K562 (cell line): Measurements from ENCODE around the gene FGG. TPM values are rescaled to one million over a fixed set of nuclear protein-coding genes. Genes with fewer than 3 reads are reported as not detected.

Experiments
- ATAC-seq: fragments of 200-7000 bp; cut with Tn5 transposase; 3 replicates; pipeline ENCODE4 v1.9.1; 2020; ENCODE audit warnings: moderate library complexity
- BruUV-seq: library from RNA; stranded (reverse); fragments of 400-500 nt; replicated peaks from 2 replicates; lab custom pipeline; 2021; lab: Mats Ljungman, UMichigan
- CTCF ChIA-PET: fragments of 300-600 bp; formaldehyde crosslinking; extraction: SDS; loops from one replicate; lab custom pipeline; 2021; ENCODE audit warnings: low intra/inter-chr PET ratio; lab: Yijun Ruan, JAX
- POLR2A ChIA-PET: fragments of 300-600, 350-650 bp; sonication (Branson Sonifier 250); formaldehyde crosslinking; extraction: SDS; loops from one replicate; lab custom pipeline; 2021; ENCODE audit warnings: antibody characterized with exemption, inconsistent platforms; lab: Yijun Ruan, JAX
- DNase-seq, 4 experiments: peaks; one replicate each; pipeline versions ENCODE4 v3.0.0 to v3.0.0-alpha.2; 2011 to 2018; ENCODE audit warnings: low spot score in 3 of 4, mixed read lengths in 3 of 4; ENCODE audit errors: extremely low read depth in 1 of 4
- FAIRE-seq: peaks from 2 replicates; lab custom pipeline; 2011; peaks lifted over from hg19 to GRCh38; lab: Jason Lieb, UNC
- H2AFZ ChIP-seq: 2 replicates; pipeline ENCODE4 v1.6.0; 2011; ENCODE audit warnings: low read depth, low read length, control low read depth, inconsistent platforms
- H3K27ac ChIP-seq: fragments of 200-600 bp; 3 replicates; pipeline ENCODE4 v1.8.0; 2011; ENCODE audit warnings: low read depth, mild to moderate bottlenecking, control low read depth, inconsistent platforms, low read length, moderate library complexity, mixed read lengths; ENCODE audit errors: extremely low read depth
- H3K27me3 ChIP-seq, 2 experiments: fragments of 300-600 bp in 1 of 2; 2 replicates in 1 of 2; 3 replicates in 1 of 2; pipeline versions ENCODE4 v1.6.0 to v1.8.0; 2011; ENCODE audit warnings: inconsistent platforms in 2 of 2, low read length in 2 of 2, mild to moderate bottlenecking in 1 of 2, mixed read lengths in 1 of 2, moderate library complexity in 1 of 2; ENCODE audit not compliant: control insufficient read depth in 2 of 2, insufficient read depth in 2 of 2
- H3K36me3 ChIP-seq: fragments of 300-600 bp; 3 replicates; pipeline ENCODE4 v1.8.0; 2011; ENCODE audit warnings: mild to moderate bottlenecking, low read length, inconsistent platforms; ENCODE audit not compliant: control insufficient read depth, insufficient read depth
- H3K4me1 ChIP-seq, 2 experiments: fragments of 200-600 bp in 1 of 2; replicated peaks in 1 of 2; 2 replicates in 1 of 2; 3 replicates in 1 of 2; pipeline versions ENCODE4 v1.5.1 to v1.8.0; 2011; ENCODE audit warnings: inconsistent platforms in 2 of 2, low read length in 2 of 2, mild to moderate bottlenecking in 1 of 2, mixed read lengths in 1 of 2, moderate library complexity in 1 of 2; ENCODE audit not compliant: control insufficient read depth in 2 of 2, insufficient read depth in 2 of 2
- H3K4me2 ChIP-seq: 2 replicates; pipeline ENCODE4 v1.6.1; 2011; ENCODE audit warnings: low read length, control low read depth, inconsistent platforms, mixed read lengths; ENCODE audit not compliant: insufficient read depth
- H3K4me3 ChIP-seq: fragments of 200-600 bp; sonication (generic), shearing (Covaris generic); 2 replicates; pipeline ENCODE4 v1.5.1; 2016; ENCODE audit warnings: control low read depth, inconsistent platforms
- H3K79me2 ChIP-seq: fragments of 200-600 bp; 3 replicates; pipeline ENCODE4 v1.8.0; 2011; ENCODE audit warnings: low read length, inconsistent platforms; ENCODE audit not compliant: control insufficient read depth, insufficient read depth
- H3K9ac ChIP-seq, 2 experiments: 2 replicates each; pipeline versions ENCODE4 v1.6.0 to v1.6.1; 2011; ENCODE audit warnings: low read depth in 2 of 2, low read length in 2 of 2, control low read depth in 1 of 2, inconsistent platforms in 1 of 2, mild to moderate bottlenecking in 1 of 2, mixed read lengths in 1 of 2; ENCODE audit not compliant: insufficient read depth in 1 of 2
- H3K9me1 ChIP-seq: one replicate; pipeline ENCODE4 v1.6.0; 2011; ENCODE audit warnings: inconsistent platforms, mild to moderate bottlenecking, low read length, moderate library complexity; ENCODE audit not compliant: control insufficient read depth, insufficient read depth
- H3K9me3 ChIP-seq: replicated peaks from 2 replicates; pipeline ENCODE4 v1.5.1; 2011; ENCODE audit warnings: low read depth, low read length, inconsistent platforms; ENCODE audit not compliant: control insufficient read depth, insufficient read depth
- H4K20me1 ChIP-seq: replicated peaks from 2 replicates; pipeline ENCODE4 v1.6.1; 2011; ENCODE audit warnings: low read length, inconsistent platforms, mixed read lengths; ENCODE audit not compliant: control insufficient read depth, insufficient read depth
- CTCF ChIP-seq, 3 experiments: IDR thresholded peaks in 2 of 3; conservative IDR thresholded peaks in 1 of 3; 2 replicates each; pipeline ENCODE4 v1.5.1; 2011 to 2012; ENCODE audit warnings: low read length in 3 of 3, mild to moderate bottlenecking in 3 of 3, control low read depth in 2 of 3, improper control_type of control experiment in 1 of 3, inconsistent platforms in 1 of 3, low read depth in 1 of 3, mixed read lengths in 1 of 3, moderate library complexity in 1 of 3; ENCODE audit not compliant: insufficient read depth in 2 of 3
- DACH1 ChIP-seq: fragments of 450-650 bp; IDR thresholded peaks from 2 replicates; pipeline ENCODE4 v1.6.1; 2018; ENCODE audit not compliant: partially characterized antibody
- ESRRB ChIP-seq: fragments of 250-450 bp; sonication (Bioruptor Pico); IDR thresholded peaks from 2 replicates; pipeline ENCODE4 v1.5.0; 2020; ENCODE audit warnings: mild to moderate bottlenecking, moderate library complexity, borderline replicate concordance
- GABPB1 ChIP-seq: sonication (generic); formaldehyde crosslinking; IDR thresholded peaks from 2 replicates; pipeline ENCODE4 v1.8.0; 2022; ENCODE audit warnings: mild to moderate bottlenecking, missing genetic modification reagents
- NUFIP1 ChIP-seq: fragments of 450-650 bp; IDR thresholded peaks from 2 replicates; pipeline ENCODE4 v1.6.1; 2018; ENCODE audit not compliant: partially characterized antibody
- SAFB2 ChIP-seq: fragments of 200-400 bp; formaldehyde crosslinking; IDR thresholded peaks from 2 replicates; pipeline ENCODE4 v1.6.1; 2018; ENCODE audit warnings: borderline replicate concordance, low read length, low read depth, moderate library complexity; ENCODE audit not compliant: severe bottlenecking
- SNIP1 ChIP-seq: fragments of 450-650 bp; IDR thresholded peaks from 2 replicates; pipeline ENCODE4 v1.7.1; 2017; ENCODE audit warnings: low read depth, mild to moderate bottlenecking
- SREBF1 ChIP-seq: fragments of 150-350 bp; IDR thresholded peaks from 2 replicates; pipeline ENCODE4 v1.6.1; 2014; ENCODE audit warnings: antibody characterized with exemption, low read depth, low read length, borderline replicate concordance
- SREBF2 ChIP-seq: sonication (generic); formaldehyde crosslinking; IDR thresholded peaks from 2 replicates; pipeline ENCODE4 v1.4.0; 2020; ENCODE audit warnings: mild to moderate bottlenecking, missing genetic modification reagents
- TARDBP ChIP-seq: fragments of 450-650 bp; IDR thresholded peaks from 2 replicates; pipeline ENCODE4 v1.6.1; 2016
- ZBTB33 ChIP-seq: sonication (generic); formaldehyde crosslinking; IDR thresholded peaks from 2 replicates; pipeline ENCODE4 v1.8.1; 2023; ENCODE audit warnings: mild to moderate bottlenecking, missing genetic modification reagents
- ZNF384 ChIP-seq: IDR thresholded peaks from 2 replicates; pipeline ENCODE4 v1.6.1; 2012; ENCODE audit warnings: low read depth, low read length, improper control_type of control experiment
- WGBS: fragments of 100-300 bp; shearing (Covaris generic); methylation state at CpG from one replicate; pipeline ENCODE4 v1.1.6; 2016; ENCODE audit warnings: low coverage, mixed read lengths; ENCODE audit not compliant: insufficient coverage; ENCODE audit errors: missing lambda C conversion rate; 5-methylcytosine and 5-hydroxymethylcytosine counted together
- in situ Hi-C: fragments of 300-500 bp; cut with MboI; formaldehyde crosslinking; loops from 4 replicates; pipeline ENCODE4 v1.15.0; 2018; ENCODE audit warnings: inconsistent platforms, mixed read lengths
- intact Hi-C: fragments of 100-400 bp; cut with micrococcal nuclease; formaldehyde crosslinking; loops from 2 replicates; pipeline ENCODE4 v1.14.2; 2022
- polyA plus RNA-seq, 8 experiments: library from polyadenylated mRNA; depleted of rRNA in 4 of 8; stranded (reverse) in 5 of 8; unstranded in 3 of 8; fragments of >200 nt; fragmentation: Nextera tagmentation in 2 of 8; fragmentation: Illumina TruSeq in 1 of 8; extraction: Ambion mirVana in 2 of 8; extraction: Trizol in 1 of 8; gene quantifications; 2 replicates each; pipeline versions ENCODE4 v1.2.1 to v1.2.3, GENCODE V29; 2011 to 2014; ENCODE audit warnings: inconsistent platforms in 1 of 8, missing spikeins in 1 of 8
- total RNA-seq, 7 experiments: library from RNA; depleted of rRNA in 6 of 7; stranded (reverse); fragments of >200 nt in 6 of 7; fragmentation: Illumina TruSeq in 2 of 7; extraction: Trizol in 2 of 7; gene quantifications; 2 replicates each; pipeline versions ENCODE4 v1.2.1 to v1.2.3, GENCODE V29; 2011 to 2021; ENCODE audit warnings: low replicate concordance in 1 of 7

FGG gene
- total and polyA plus RNA-seq, 9 of the 15 experiments (the other 6 are each of a cell fraction or from before 2014, with no cell fraction given), result 0.08 to 2.2 (median 0.33) TPM; not detected in 2

GRCh38 chr4:154609532-154609931 lies 2.9 kb downstream of the FGG start (continued):
- TF ChIP-seq SNIP1, result no peak
- no peak for TF ChIP-seq ESRRB (CRISPR knock-in tag)
- no peak for TF ChIP-seq ZBTB33 (CRISPR knock-in tag)
- no peak for TF ChIP-seq TARDBP
- TF ChIP-seq GABPB1 (CRISPR knock-in tag), result no peak
- TF ChIP-seq ZNF384, result no peak
- no peak for TF ChIP-seq SREBF1
- TF ChIP-seq DACH1, result no peak
- no peak for TF ChIP-seq NUFIP1

- Histone ChIP-seq H3K4me2 (no peak overlapping the region), H3K79me2 (no peaks in the 10 kb centered on the region), H3K27me3 (no peaks in the 10 kb centered on the region), H2AFZ (no peak overlapping the region), H3K9ac (no peak overlapping the region), H3K4me3 (no peak overlapping the region), H3K36me3 (no peaks in the 10 kb centered on the region), H4K20me1 (no peaks in the 10 kb centered on the region), H3K27ac (no peak overlapping the region), H3K4me1 (no peaks in the 10 kb centered on the region), H3K9me3 (no peaks in the 10 kb centered on the region), H3K9me1 (no peaks in the 10 kb centered on the region)
- in situ Hi-C loops (no loop called here), intact Hi-C loops (no loop called here)
- 0% methylated on average over 3 of the region's 3 CpGs for WGBS
- ChIA-PET POLR2A (no interaction called here), CTCF (no interaction called here)
- BruUV-seq, result no TSS peak
- ATAC-seq (no peak), FAIRE-seq (no peak), DNase-seq (no peak)
- TF ChIP-seq SAFB2, result no peak
- peak in 2 of 3 experiments; percentile 2 to 4; a peak in 1 of 6 replicates for TF ChIP-seq CTCF (IDR thresholded peaks at IDR 0.05 in 2 of 3, conservative IDR thresholded peaks at IDR 0.05 in 1 of 3; ENCODE audit: insufficient read depth in 2 of 3, low read depth in 1 of 3, low read length in 3 of 3)
- no peak for TF ChIP-seq SREBF2 (CRISPR knock-in tag)
- no peak for TF ChIP-seq NUFIP1
Measured at GRCh38 chr4:154608361-154609252, 3.8 kb downstream of the FGG start.
